ENCODE data around the gene RPL38. TPM values are rescaled to one million over a fixed set of nuclear protein-coding genes. Genes with fewer than 3 reads are reported as not detected.
A peak's percentile ranks its signal among the peaks of the same experiment; 100 is the strongest.

RPL38 gene
- total RNA-seq, 6 experiments from 2014 or later: 660 to 867 (median 812) TPM

GRCh38 chr17:74164446-74165045 is 38.9 kb upstream of the RPL38 start:
- H3K4me1 Mint-ChIP-seq (ENCODE audit: low read depth): no peaks in the 10 kb centered on the region
- DNase-seq: no peak
- no peak overlapping the region for H3K27ac Mint-ChIP-seq
- no peaks in the 10 kb centered on the region for H3K36me3 Mint-ChIP-seq (ENCODE audit: low read depth)
- no peaks in the 10 kb centered on the region; the same call in 1 of the 2 replicates for H3K27me3 Mint-ChIP-seq (ENCODE audit: insufficient read depth)
- no peak overlapping the region for H3K4me3 Mint-ChIP-seq
- TF ChIP-seq, protein P1, sequence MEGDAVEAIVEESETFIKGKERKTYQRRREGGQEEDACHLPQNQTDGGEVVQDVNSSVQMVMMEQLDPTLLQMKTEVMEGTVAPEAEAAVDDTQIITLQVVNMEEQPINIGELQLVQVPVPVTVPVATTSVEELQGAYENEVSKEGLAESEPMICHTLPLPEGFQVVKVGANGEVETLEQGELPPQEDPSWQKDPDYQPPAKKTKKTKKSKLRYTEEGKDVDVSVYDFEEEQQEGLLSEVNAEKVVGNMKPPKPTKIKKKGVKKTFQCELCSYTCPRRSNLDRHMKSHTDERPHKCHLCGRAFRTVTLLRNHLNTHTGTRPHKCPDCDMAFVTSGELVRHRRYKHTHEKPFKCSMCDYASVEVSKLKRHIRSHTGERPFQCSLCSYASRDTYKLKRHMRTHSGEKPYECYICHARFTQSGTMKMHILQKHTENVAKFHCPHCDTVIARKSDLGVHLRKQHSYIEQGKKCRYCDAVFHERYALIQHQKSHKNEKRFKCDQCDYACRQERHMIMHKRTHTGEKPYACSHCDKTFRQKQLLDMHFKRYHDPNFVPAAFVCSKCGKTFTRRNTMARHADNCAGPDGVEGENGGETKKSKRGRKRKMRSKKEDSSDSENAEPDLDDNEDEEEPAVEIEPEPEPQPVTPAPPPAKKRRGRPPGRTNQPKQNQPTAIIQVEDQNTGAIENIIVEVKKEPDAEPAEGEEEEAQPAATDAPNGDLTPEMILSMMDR (IDR thresholded peaks at IDR 0.05): no peak
- peaks cover 14% of the 10 kb centered on the region; the same call in 1 of the 2 replicates for H3K9me3 Mint-ChIP-seq

DNA sequence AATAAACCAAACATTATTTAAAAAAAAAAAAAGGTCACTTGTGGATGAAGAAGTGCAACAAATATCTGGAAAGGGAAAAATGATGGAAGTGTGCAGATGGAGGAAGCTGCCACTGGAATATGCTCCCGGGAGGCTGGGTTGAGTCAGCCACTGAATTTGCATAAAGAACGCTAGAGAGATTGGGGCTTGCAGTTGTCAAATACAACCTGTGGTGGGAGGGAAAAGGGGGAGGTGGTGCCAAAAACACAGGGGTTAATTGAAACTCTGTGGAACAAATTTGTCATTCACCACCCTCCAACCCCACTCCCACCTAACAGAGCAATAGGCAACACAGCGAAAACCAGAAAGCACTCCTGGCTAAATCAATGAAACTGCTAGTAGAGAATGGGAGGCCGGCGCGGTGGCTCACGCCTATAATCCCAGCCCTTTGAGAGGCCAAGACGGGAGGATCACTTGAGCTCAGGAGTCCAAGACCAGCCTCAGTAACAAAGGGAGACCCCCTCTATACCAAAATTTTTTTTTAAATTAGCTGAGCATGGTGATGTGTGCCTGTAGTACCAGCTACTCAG is 37.6 kb upstream of the RPL38 start:
- no peak overlapping the region for H3K4me3 Mint-ChIP-seq
- no peaks in the 10 kb centered on the region; the same call in 1 of the 2 replicates for H3K27me3 Mint-ChIP-seq (ENCODE audit: insufficient read depth)
- H3K36me3 Mint-ChIP-seq (ENCODE audit: low read depth): no peaks in the 10 kb centered on the region
- TF ChIP-seq, protein P1 (IDR thresholded peaks at IDR 0.05): no peak
- H3K9me3 Mint-ChIP-seq: peaks cover 10% of the 10 kb centered on the region; the same call in 1 of the 2 replicates
- DNase-seq: no peak
- H3K4me1 Mint-ChIP-seq (ENCODE audit: low read depth): no peaks in the 10 kb centered on the region
- H3K27ac Mint-ChIP-seq: no peak overlapping the region

DNA sequence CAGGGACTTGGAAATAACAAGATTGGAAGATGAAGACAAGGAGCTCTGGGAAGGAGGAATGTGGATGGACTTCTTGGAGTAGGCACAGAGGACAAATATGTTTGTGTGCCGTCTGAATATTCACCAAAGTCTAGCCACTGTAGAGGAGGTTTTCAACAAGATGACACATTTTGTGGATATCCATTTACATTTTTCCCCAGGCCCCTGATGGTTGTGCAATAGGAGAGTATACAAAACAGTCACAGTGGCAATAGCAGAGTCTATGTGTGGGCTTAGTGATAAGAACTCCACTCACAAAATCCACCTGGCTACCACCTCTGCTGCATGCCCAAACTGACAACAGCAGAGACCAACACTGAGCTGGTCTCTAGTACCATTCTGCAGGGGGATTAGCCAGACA is 32.6 kb upstream of the RPL38 start:
- no peak overlapping the region for H3K27ac Mint-ChIP-seq
- no peaks in the 10 kb centered on the region for H3K9me3 Mint-ChIP-seq
- H3K27me3 Mint-ChIP-seq (ENCODE audit: insufficient read depth): peaks cover 4% of the 10 kb centered on the region
- H3K4me1 Mint-ChIP-seq (ENCODE audit: low read depth): no peaks in the 10 kb centered on the region
- H3K36me3 Mint-ChIP-seq (ENCODE audit: low read depth): no peaks in the 10 kb centered on the region
- H3K4me3 Mint-ChIP-seq: no peak overlapping the region
- TF ChIP-seq, protein P1 (IDR thresholded peaks at IDR 0.05): no peak
- no peak for DNase-seq

- H3K4me3 Mint-ChIP-seq: no peak overlapping the region
- no peaks in the 10 kb centered on the region for H3K9me3 Mint-ChIP-seq
These were observed 30.8 kb upstream of the RPL38 start for GRCh38 chr17:74172700-74173099.

DNA sequence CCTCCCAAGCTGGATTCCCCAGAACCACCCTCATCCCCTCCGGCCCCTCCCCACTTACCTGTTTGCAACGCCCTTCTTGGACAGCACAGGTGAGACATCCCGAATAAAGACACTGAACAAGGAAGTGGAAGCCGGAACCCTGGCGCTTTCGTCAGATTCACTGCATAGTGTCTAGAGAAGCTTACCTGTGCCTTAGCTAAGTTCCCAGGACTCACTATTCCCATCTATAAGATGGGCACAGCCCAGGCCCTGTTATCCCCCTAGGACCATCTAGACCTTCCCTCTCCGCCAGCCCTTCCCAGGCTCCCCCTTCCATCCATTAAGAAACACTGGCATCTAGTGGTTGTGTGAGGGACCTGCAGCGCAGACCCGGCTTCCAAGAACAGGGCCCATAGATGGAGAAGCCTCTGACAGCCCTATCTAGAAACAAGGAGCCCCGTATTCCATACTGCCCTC is 26.9 kb upstream of the RPL38 start:
- peak; percentile 46 for DNase-seq
- no peaks in the 10 kb centered on the region for H3K9me3 Mint-ChIP-seq
- H3K4me3 Mint-ChIP-seq: no peak overlapping the region
- peaks cover 6% of the 10 kb centered on the region; the same call in 1 of the 2 replicates for H3K4me1 Mint-ChIP-seq (ENCODE audit: low read depth)
- H3K36me3 Mint-ChIP-seq (ENCODE audit: low read depth): no peaks in the 10 kb centered on the region
- TF ChIP-seq, protein P1 (IDR thresholded peaks at IDR 0.05): peak; percentile 85
- H3K27ac Mint-ChIP-seq: peak overlapping the region; percentile 3; the same call in 1 of the 2 replicates
- H3K27me3 Mint-ChIP-seq (ENCODE audit: insufficient read depth): peaks cover 15% of the 10 kb centered on the region

More at GRCh38 chr17:74172700-74173099, 30.8 kb upstream of the RPL38 start:
- H3K36me3 Mint-ChIP-seq (ENCODE audit: low read depth): no peaks in the 10 kb centered on the region
- H3K27ac Mint-ChIP-seq: no peak overlapping the region
- DNase-seq: no peak
- TF ChIP-seq, protein P1 (IDR thresholded peaks at IDR 0.05): no peak
- H3K4me1 Mint-ChIP-seq (ENCODE audit: low read depth): peaks cover 6% of the 10 kb centered on the region; the same call in 1 of the 2 replicates
- H3K27me3 Mint-ChIP-seq (ENCODE audit: insufficient read depth): peaks cover 5% of the 10 kb centered on the region
